GM13977 (cell line): ENCODE measurements around the gene CACTIN.

Experiments used
- DNase-seq: peaks from one replicate; pipeline ENCODE4 v3.0.0; 2012; ENCODE audit warnings: low spot score
- in situ Hi-C: fragments of 300-500 bp; cut with MboI; formaldehyde crosslinking; loops from one replicate; pipeline ENCODE4 v1.12.0; 2022; ENCODE audit warnings: low sequenced_read_pairs, low pct_unique_long_range_greater_than_20kb, mixed read lengths, inconsistent platforms; ENCODE audit not compliant: unreplicated experiment
- TF ChIP-seq, protein P1 (sequence below): IDR thresholded peaks from 2 replicates; pipeline ENCODE4 v1.5.1; 2012; ENCODE audit warnings: mild to moderate bottlenecking, control low read depth; ENCODE audit not compliant: insufficient read depth; ENCODE audit errors: extremely low read depth, missing control alignments

The CACTIN gene

DNA sequence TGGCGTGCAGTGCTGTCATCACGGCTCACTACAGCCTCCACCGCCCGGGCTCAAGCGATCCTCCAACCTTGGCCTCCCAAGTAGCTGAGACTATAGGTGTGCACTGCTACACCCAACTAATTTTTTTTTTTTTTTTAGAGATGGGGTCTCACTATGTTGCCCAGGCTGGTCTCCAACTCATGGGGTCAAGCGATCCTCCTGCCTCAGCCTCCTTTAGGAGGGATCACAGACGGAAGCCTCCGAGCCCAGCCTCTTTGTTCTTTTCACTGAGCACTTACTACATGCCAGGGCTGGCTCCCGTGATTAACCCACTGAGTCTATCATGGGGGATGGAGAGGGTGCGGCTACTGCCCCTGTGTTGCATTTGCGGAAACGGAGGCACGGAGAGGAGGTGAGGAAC is 12.9 kb upstream of the CACTIN start:
- TF ChIP-seq, protein P1, sequence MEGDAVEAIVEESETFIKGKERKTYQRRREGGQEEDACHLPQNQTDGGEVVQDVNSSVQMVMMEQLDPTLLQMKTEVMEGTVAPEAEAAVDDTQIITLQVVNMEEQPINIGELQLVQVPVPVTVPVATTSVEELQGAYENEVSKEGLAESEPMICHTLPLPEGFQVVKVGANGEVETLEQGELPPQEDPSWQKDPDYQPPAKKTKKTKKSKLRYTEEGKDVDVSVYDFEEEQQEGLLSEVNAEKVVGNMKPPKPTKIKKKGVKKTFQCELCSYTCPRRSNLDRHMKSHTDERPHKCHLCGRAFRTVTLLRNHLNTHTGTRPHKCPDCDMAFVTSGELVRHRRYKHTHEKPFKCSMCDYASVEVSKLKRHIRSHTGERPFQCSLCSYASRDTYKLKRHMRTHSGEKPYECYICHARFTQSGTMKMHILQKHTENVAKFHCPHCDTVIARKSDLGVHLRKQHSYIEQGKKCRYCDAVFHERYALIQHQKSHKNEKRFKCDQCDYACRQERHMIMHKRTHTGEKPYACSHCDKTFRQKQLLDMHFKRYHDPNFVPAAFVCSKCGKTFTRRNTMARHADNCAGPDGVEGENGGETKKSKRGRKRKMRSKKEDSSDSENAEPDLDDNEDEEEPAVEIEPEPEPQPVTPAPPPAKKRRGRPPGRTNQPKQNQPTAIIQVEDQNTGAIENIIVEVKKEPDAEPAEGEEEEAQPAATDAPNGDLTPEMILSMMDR, result no peak
- DNase-seq, result no peak
- in situ Hi-C loops, result no loop called here

DNA sequence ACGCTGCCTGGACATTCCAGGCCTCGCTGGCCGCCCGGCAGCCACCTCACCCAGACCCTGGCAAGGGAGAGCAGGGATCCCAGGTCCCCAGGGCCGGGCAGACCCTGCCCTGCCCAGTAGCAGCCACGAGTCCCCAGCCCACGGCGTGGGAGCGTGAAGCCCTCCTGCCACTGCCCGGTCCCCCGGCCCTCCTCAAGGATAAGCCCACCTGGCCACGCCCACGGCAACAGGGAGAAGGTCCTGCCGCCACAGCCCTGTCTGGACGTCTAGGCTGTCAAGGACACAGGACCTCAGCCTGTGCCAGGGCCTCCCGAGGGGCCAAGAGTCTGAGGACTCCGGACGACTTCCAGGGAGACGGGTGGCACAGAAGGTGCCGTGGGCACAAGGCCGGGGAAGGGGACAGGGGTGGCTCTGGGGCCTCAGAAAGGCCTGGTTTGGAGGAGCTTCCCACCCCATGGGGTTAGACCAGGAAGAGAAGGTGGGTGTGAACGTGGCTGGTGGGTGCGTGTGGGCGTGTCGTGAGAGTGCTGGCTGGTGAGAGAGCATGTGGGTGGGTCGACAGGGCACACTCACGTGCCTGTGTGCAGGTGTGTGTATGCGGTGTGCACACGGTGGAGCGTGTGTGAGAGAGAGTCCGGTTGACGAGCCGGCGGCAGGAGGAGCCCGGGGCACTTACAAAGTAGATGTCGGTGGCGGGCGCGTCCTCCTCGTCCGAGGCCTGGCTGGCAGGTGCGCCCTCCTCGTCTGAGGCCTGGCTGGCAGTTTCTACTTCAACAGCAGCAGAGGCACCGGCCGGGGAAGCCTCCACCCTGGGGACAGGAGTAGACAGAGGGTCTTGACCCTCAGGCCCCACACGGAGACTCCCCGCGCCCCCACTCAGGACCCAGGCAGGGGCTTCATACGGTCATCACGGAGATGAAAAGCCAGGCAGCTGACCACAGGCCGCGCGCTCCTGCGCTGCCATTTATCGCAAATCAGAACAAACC is 11.9 kb upstream of the CACTIN start:
- TF ChIP-seq, protein P1, result no peak
- DNase-seq, result no peak
- in situ Hi-C loops, result no loop called here

GRCh38 chr19:3637621-3638020 is 11.0 kb upstream of the CACTIN start:
- DNase-seq, result no peak
- TF ChIP-seq, protein P1, result no peak
- in situ Hi-C loops, result no loop called here

- no peak for DNase-seq
- in situ Hi-C loops, result no loop called here
- TF ChIP-seq, protein P1, result no peak
These were observed 10.4 kb upstream of the CACTIN start for GRCh38 chr19:3636962-3637361.

- DNase-seq, result no peak
- in situ Hi-C loops, result no loop called here
- TF ChIP-seq, protein P1, result no peak
These were observed 9.9 kb upstream of the CACTIN start for GRCh38 chr19:3636506-3636905.

- TF ChIP-seq, protein P1, result no peak
- in situ Hi-C loops, result no loop called here
- DNase-seq, result no peak
These were observed 8.0 kb upstream of the CACTIN start for GRCh38 chr19:3634496-3635045.
